Heart right ventricle (tissue), 16 donors: ENCODE results near the gene NDUFS6. TPM values are rescaled to one million over a fixed set of nuclear protein-coding genes. Genes with fewer than 3 reads are reported as not detected.

Experiments used
- ATAC-seq, 8 donors: fragments of 200-7000 bp; cut with Tn5 transposase; one replicate each; pipeline ENCODE4 v1.9.1; 2020; ENCODE audit warnings: mild to moderate bottlenecking in 8 of 8, moderate library complexity in 8 of 8, moderate number of reproducible peaks in 1 of 8
- DNase-seq, 2 donors: peaks; one replicate each; pipeline ENCODE4 v3.0.0-alpha.2; 2020
- H3K27ac ChIP-seq, 10 donors: fragments of 200-600 bp; sonication (generic) in 2 of 10; one replicate each; pipeline versions ENCODE4 v1.5.0 to v1.8.0; 2020 to 2022; ENCODE audit warnings: mild to moderate bottlenecking in 3 of 10
- H3K27me3 ChIP-seq, 7 donors: fragments of 200-600 bp; one replicate each; pipeline ENCODE4 v1.8.0; 2021 to 2022; ENCODE audit warnings: mild to moderate bottlenecking in 2 of 7
- H3K36me3 ChIP-seq, 9 donors: fragments of 200-600 bp; sonication (generic) in 1 of 9; one replicate each; pipeline versions ENCODE4 v1.5.0 to v1.8.0; 2020 to 2022; ENCODE audit warnings: mild to moderate bottlenecking in 2 of 9
- H3K4me1 ChIP-seq, 9 donors: fragments of 200-600 bp; sonication (generic) in 1 of 9; one replicate each; pipeline versions ENCODE4 v1.5.0 to v1.8.0; 2020 to 2022; ENCODE audit warnings: mild to moderate bottlenecking in 4 of 9
- H3K4me3 ChIP-seq, 10 donors: fragments of 200-600 bp; sonication (generic) in 2 of 10; one replicate each; pipeline versions ENCODE4 v1.5.0 to v1.8.0; 2020 to 2022; ENCODE audit warnings: mild to moderate bottlenecking in 7 of 10, moderate library complexity in 2 of 10
- H3K9me3 ChIP-seq, 11 donors: fragments of 200-600 bp in 10 of 11; sonication (generic) in 2 of 11; one replicate each; pipeline versions ENCODE4 v1.5.0 to v1.8.0; 2013 to 2022; ENCODE audit warnings: mild to moderate bottlenecking in 2 of 11, control low read depth in 1 of 11, moderate library complexity in 1 of 11
- WGBS, 2 donors: extraction: QIAGEN DNeasy Blood & Tissue Kit; methylation state at CpG; one replicate each; pipeline ENCODE4 v1.1.7; 2013; ENCODE audit warnings: inconsistent platforms in 1 of 2; 5-methylcytosine and 5-hydroxymethylcytosine counted together
- intact Hi-C, 10 donors: fragments of 100-400 bp; cut with DNase I; formaldehyde crosslinking; loops; one replicate each; pipeline versions ENCODE4 v1.11.1 to v1.14.2; 2022
- polyA plus RNA-seq, 2 donors: library from polyadenylated mRNA; stranded (reverse); fragments of 200-250 nt; gene quantifications; one replicate each; pipeline ENCODE4 v1.2.3, GENCODE V29; 2013
- total RNA-seq, 10 donors: library from RNA; stranded (reverse); fragmentation: NEBNext Ultra II Directional in 3 of 10; extraction: Animal tissue kit (Norgen Biotek cat#: 25700) in 3 of 10; gene quantifications; one replicate each; pipeline versions ENCODE4 v1.2.1 to v1.2.4, GENCODE V29; 2021 to 2023
- TF ChIP-seq, protein P1 (sequence below), 9 donors: fragments of 200-600 bp; sonication (generic) in 2 of 9; IDR thresholded peaks; one replicate each; pipeline versions ENCODE4 v1.5.0 to v1.8.0; 2021 to 2022; ENCODE audit warnings: antibody characterized with exemption in 9 of 9, mild to moderate bottlenecking in 5 of 9, moderate library complexity in 1 of 9
- donor health status: Arrhythmogenic right ventricular cardiomyopathy.
- donor health status: ischemic (EF 13 %, LVEDD 7.1; RV severe dilation, severe dysfunction).
- donor health status: healthy with polysubstance abuse.
- donor health status: DM: no; HTN: yes; CAD: no.
- donor health status: DM: no; HTN: no; CAD: no.
- donor health status: ischemic (EF 25% LVEDD 6.9; RV normal size, moderate dysfunction).
- donor health status: ischemic (EF 25% LVEDD 5.7; RV mildly dilated, moderate dysfunction).
- donor health status: healthy.
- donor health status: DM: yes; HTN: yes; CAD: no.
- donor health status: Ischemic cardiomyopathy.
- donor health status: ischemic (EF 35%, LVEDD 5.7; RV mildly dilated, moderate dysfunction).
- donor health status: nonischemic (EF 11% LVEDD 7.7; RV severe dilation, severe dysfunction).
- donor health status: DM: yes; HTN: yes; CAD: no.
- donor health status: PGD.
- donor health status: ischemic (EF 29% LVEDD 5.4; RV normal size, mild dysfunction).
- donor health status: nonischemic (EF 23%, LVEDD 6.1; RV moderate dilation, normal function).

Gene NDUFS6
- total and polyA plus RNA-seq, 12 donors, result 60.2 to 198 (median 87.9) TPM

DNA sequence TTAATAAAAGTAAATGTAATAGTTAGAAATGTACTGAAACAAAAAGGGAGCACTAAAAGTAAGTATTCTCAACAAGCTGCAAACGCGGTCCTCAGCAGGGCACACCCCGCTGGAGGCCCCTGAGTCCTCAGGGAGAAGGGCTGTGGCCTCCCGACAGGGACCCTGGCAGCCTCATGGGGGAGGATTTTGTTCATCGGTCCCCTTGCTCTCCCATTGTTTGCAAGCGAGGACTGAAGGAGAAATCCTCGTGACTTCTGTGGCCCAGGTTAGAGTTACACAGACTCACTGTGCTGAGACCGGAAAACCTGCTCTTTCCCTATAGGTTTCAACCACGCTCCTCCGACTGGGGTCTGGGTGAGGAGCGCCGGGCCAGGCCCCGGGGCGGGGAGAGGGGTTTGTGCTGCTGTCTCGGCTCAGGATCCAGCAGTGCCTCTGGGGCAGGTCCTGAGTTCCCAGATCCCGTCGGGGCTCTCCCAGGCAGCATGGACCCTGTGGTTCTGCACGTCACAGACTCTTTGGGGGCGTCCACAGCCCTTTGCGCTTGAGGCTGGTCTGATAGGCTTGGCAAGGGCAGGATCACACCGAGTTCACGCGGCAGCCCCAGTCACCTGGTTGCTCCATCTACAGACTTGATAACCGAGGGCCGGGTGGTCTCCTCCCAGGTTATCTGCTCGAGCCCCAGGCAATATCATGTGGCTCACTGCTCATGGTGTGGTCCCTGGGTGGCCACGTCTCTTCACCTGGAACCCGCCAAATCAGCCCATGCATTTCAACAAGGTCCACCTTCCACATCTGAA lies 40.4 kb upstream of the NDUFS6 start:
- intact Hi-C loops, result loop anchor here in 8 of 10 donors (5.0 to 10.0 kb wide), 5 partner anchors 254 to 394 kb away; no protein-coding TSS in a partner anchor
- H3K4me3 ChIP-seq, result no peak overlapping the region
- H3K36me3 ChIP-seq, result no peaks in the 10 kb centered on the region
- no peaks in the 10 kb centered on the region for H3K4me1 ChIP-seq
- no peak overlapping the region for H3K27ac ChIP-seq
- DNase-seq (no peak), ATAC-seq (no peak)
- peaks cover 0 to 7% (median 0%) of the 10 kb centered on the region in 11 donors for H3K9me3 ChIP-seq
- TF ChIP-seq, protein P1, sequence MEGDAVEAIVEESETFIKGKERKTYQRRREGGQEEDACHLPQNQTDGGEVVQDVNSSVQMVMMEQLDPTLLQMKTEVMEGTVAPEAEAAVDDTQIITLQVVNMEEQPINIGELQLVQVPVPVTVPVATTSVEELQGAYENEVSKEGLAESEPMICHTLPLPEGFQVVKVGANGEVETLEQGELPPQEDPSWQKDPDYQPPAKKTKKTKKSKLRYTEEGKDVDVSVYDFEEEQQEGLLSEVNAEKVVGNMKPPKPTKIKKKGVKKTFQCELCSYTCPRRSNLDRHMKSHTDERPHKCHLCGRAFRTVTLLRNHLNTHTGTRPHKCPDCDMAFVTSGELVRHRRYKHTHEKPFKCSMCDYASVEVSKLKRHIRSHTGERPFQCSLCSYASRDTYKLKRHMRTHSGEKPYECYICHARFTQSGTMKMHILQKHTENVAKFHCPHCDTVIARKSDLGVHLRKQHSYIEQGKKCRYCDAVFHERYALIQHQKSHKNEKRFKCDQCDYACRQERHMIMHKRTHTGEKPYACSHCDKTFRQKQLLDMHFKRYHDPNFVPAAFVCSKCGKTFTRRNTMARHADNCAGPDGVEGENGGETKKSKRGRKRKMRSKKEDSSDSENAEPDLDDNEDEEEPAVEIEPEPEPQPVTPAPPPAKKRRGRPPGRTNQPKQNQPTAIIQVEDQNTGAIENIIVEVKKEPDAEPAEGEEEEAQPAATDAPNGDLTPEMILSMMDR (IDR thresholded peaks at IDR 0.05), result no peak
- WGBS, 2 donors, result 75 to 76% methylated on average over 28 of the region's 28 CpGs
- peaks cover 0 to 46% (median 14%) of the 10 kb centered on the region in 7 donors for H3K27me3 ChIP-seq

- Histone ChIP-seq H3K4me1 (no peaks in the 10 kb centered on the region), H3K4me3 (no peak overlapping the region), H3K27ac (no peak overlapping the region), H3K27me3 (peaks cover 0 to 46% (median 15%) of the 10 kb centered on the region in 7 donors), H3K9me3 (peaks cover 0 to 7% (median 0%) of the 10 kb centered on the region in 11 donors), H3K36me3 (no peaks in the 10 kb centered on the region)
- ATAC-seq (no peak), DNase-seq (no peak)
- TF ChIP-seq, protein P1 (IDR thresholded peaks at IDR 0.05), result no peak
- 80 to 89% methylated on average over 11 of the region's 11 CpGs for WGBS, 2 donors
- intact Hi-C loops, result loop anchor here in 8 of 10 donors (5.0 to 10.0 kb wide), 5 partner anchors 253 to 393 kb away; no protein-coding TSS in a partner anchor
Measured at GRCh38 chr5:1761453-1761755, 39.8 kb upstream of the NDUFS6 start.

DNA sequence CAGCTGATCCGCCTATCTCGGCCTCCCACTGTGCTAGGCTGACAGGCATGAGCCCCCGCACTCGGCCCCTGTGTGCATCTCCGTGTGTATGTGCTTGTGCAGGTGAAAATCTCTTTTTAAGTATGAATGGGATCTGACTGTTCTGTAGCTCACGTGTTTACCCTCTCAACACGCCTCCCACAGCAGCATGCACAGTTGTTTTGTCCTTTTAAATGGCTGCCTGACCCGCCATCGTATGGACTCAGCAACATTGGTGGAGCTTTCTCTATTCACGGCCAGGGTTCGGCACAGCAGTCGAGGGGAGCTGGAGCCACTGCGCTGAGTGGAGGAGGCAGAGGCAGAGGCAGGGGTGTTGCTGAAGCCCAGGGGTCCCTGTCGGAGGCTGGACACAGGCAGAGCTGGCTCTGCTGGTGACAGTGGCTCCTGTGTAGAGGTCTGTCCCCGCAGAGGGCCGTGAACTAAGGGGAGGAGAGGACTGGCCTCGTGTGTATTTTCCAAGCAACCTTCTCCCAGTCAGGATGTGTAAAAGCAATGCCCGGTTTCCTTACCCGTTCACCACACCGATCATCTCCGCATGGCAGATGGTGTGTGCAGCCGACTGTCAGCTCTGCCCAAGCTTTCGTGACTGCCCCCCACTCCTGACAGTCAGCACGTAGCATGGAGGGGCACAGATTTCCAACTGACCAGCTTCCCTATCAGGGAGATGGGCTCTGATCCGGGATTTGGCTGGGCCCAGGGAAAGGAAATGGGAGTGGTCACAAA lies 38.9 kb upstream of the NDUFS6 start:
- WGBS, 2 donors, result 78 to 81% methylated on average over 25 of the region's 25 CpGs

More for the DNA sequence above, 38.9 kb upstream of the NDUFS6 start:
- ATAC-seq (no peak), DNase-seq (no peak)
- TF ChIP-seq, protein P1 (IDR thresholded peaks at IDR 0.05), result no peak
- H3K27ac ChIP-seq, result no peak overlapping the region
- intact Hi-C loops, result loop anchor here (2.0 to 10.0 kb wide), 6 partner anchors 252 to 392 kb away; no protein-coding TSS in a partner anchor
- H3K27me3 ChIP-seq, result peaks cover 0 to 47% (median 15%) of the 10 kb centered on the region in 7 donors
- H3K4me3 ChIP-seq, result no peak overlapping the region
- no peaks in the 10 kb centered on the region for H3K4me1 ChIP-seq
- H3K9me3 ChIP-seq, result peaks cover 0 to 7% (median 0%) of the 10 kb centered on the region in 11 donors
- H3K36me3 ChIP-seq, result no peaks in the 10 kb centered on the region
